NCI-H2227 (cell line): ENCODE data around the gene TMEM86B.

Source experiments
- DNase-seq: peaks from one replicate; lab custom pipeline; 2025; ENCODE audit not compliant: unreplicated experiment; lab: John Stamatoyannopoulos, UW

TMEM86B gene

GRCh38 chr19:55179606-55180484, 48.7 kb downstream of the TMEM86B start, which contains the start of gene SYT5:
TSS of gene SYT5 (minus strand) at chr19:55180289. CDS start at chr19:55179041, 1,248 bp downstream.
- peak; percentile 87 for DNase-seq

- DNase-seq = peak; percentile 99
Observed at GRCh38 chr19:55178781-55179599, 49.6 kb downstream of the TMEM86B start.
